ENCODE measurements around the gene GNAI2.
"Not testable (repeated sequence)": the region's sequence is repeated elsewhere in the genome, so short reads cannot be mapped to it uniquely, and the experiment has no call there.

The GNAI2 gene

GRCh38 chr3:50204804-50205412 is 31.1 kb upstream of the GNAI2 start, which contains the start of gene SLC38A3:
Gene SLC38A3, plus strand, starts transcription at chr3:50205271. Its CDS starts 8,929 bp downstream, at chr3:50214200.
- DNase-seq (ENCODE audit: low read depth in 2 of 2) = no peak

GRCh38 chr3:50205413-50206276 is 30.4 kb upstream of the GNAI2 start:
- peak in 1 of 2 donors; percentile 16 for DNase-seq (ENCODE audit: low read depth in 2 of 2)

GRCh38 chr3:50207359-50208042 is 28.5 kb upstream of the GNAI2 start:
- DNase-seq (ENCODE audit: low read depth in 2 of 2) = no peak

GRCh38 chr3:50208677-50209344 is 27.2 kb upstream of the GNAI2 start:
- DNase-seq (ENCODE audit: low read depth in 2 of 2) = no peak

GRCh38 chr3:50210176-50210509 is 25.9 kb upstream of the GNAI2 start:
- DNase-seq (ENCODE audit: low read depth in 2 of 2) = no peak

GRCh38 chr3:50210510-50211367 is 25.3 kb upstream of the GNAI2 start:
- no peak for DNase-seq (ENCODE audit: low read depth in 2 of 2)

- DNase-seq (ENCODE audit: low read depth in 2 of 2) = not testable (repeated sequence)
These were observed 24.7 kb upstream of the GNAI2 start for GRCh38 chr3:50211368-50211717.

GRCh38 chr3:50211930-50212329 is 24.1 kb upstream of the GNAI2 start:
- DNase-seq (ENCODE audit: low read depth in 2 of 2) = peak in 1 of 2 donors; percentile 45

- no peak for DNase-seq (ENCODE audit: low read depth in 2 of 2)
These were observed 23.5 kb upstream of the GNAI2 start for GRCh38 chr3:50212502-50212901.

- no peak for DNase-seq (ENCODE audit: low read depth in 2 of 2)
These were observed 23.0 kb upstream of the GNAI2 start for GRCh38 chr3:50212971-50213370.

- DNase-seq (ENCODE audit: low read depth in 2 of 2) = no peak
These were observed 22.6 kb upstream of the GNAI2 start for GRCh38 chr3:50213373-50213772.

GRCh38 chr3:50214824-50215223 is 21.2 kb upstream of the GNAI2 start:
- no peak for DNase-seq (ENCODE audit: low read depth in 2 of 2)

- DNase-seq (ENCODE audit: low read depth in 2 of 2) = no peak
These were observed 20.5 kb upstream of the GNAI2 start for GRCh38 chr3:50215529-50215928.

- DNase-seq (ENCODE audit: low read depth in 2 of 2) = no peak
These were observed 18.3 kb upstream of the GNAI2 start for GRCh38 chr3:50217681-50218080.

GRCh38 chr3:50218448-50218847 is 17.6 kb upstream of the GNAI2 start:
- no peak for DNase-seq (ENCODE audit: low read depth in 2 of 2)

GRCh38 chr3:50219285-50219684 is 16.7 kb upstream of the GNAI2 start:
- DNase-seq (ENCODE audit: low read depth in 2 of 2) = no peak

GRCh38 chr3:50220109-50220508 is 15.9 kb upstream of the GNAI2 start:
- DNase-seq (ENCODE audit: low read depth in 2 of 2) = no peak

- DNase-seq (ENCODE audit: low read depth in 2 of 2) = no peak
These were observed 15.0 kb upstream of the GNAI2 start for GRCh38 chr3:50221051-50221410.

GRCh38 chr3:50221411-50222168 is 14.4 kb upstream of the GNAI2 start:
- no peak for DNase-seq (ENCODE audit: low read depth in 2 of 2)

GRCh38 chr3:50222169-50222528 is 13.9 kb upstream of the GNAI2 start:
- no peak for DNase-seq (ENCODE audit: low read depth in 2 of 2)

- no peak for DNase-seq (ENCODE audit: low read depth in 2 of 2)
These were observed 11.4 kb upstream of the GNAI2 start for GRCh38 chr3:50224639-50225038.
